Mesendoderm (in vitro differentiated cells): ENCODE measurements around the gene PKD2.

Experiments
- DNase-seq: peaks from one replicate; pipeline ENCODE4 v3.0.0; 2013
- H2AK5ac ChIP-seq: 2 replicates; pipeline ENCODE4 v1.6.1; 2013; ENCODE audit warnings: low read length, inconsistent platforms
- H2BK120ac ChIP-seq: 2 replicates; pipeline ENCODE4 v1.6.1; 2013; ENCODE audit warnings: low read depth, mild to moderate bottlenecking, low read length, moderate library complexity, mixed read lengths
- H2BK15ac ChIP-seq: replicated peaks from 2 replicates; pipeline ENCODE4 v1.6.1; 2013; ENCODE audit warnings: low read depth, mild to moderate bottlenecking, moderate library complexity
- H2BK5ac ChIP-seq: 2 replicates; pipeline ENCODE4 v1.6.1; 2013; ENCODE audit warnings: low read length, inconsistent platforms
- H3K18ac ChIP-seq: 2 replicates; pipeline ENCODE4 v1.6.1; 2013; ENCODE audit warnings: mild to moderate bottlenecking, low read length, mixed read lengths
- H3K23ac ChIP-seq: one replicate; pipeline ENCODE4 v1.6.1; 2013; ENCODE audit warnings: low read length
- H3K27ac ChIP-seq: 2 replicates; pipeline ENCODE4 v1.5.1; 2013; ENCODE audit warnings: low read depth, mild to moderate bottlenecking, inconsistent platforms, low read length, moderate library complexity
- H3K27me3 ChIP-seq: 2 replicates; pipeline ENCODE4 v1.6.1; 2013; ENCODE audit warnings: low read length, control low read depth, mild to moderate bottlenecking, inconsistent platforms; ENCODE audit not compliant: insufficient read depth, poor library complexity
- H3K36me3 ChIP-seq: 2 replicates; pipeline ENCODE4 v1.6.1; 2013; ENCODE audit warnings: low read length, inconsistent platforms; ENCODE audit not compliant: control insufficient read depth, insufficient read depth
- H3K4ac ChIP-seq: one replicate; pipeline ENCODE4 v1.6.1; 2013; ENCODE audit warnings: low read depth, mild to moderate bottlenecking, low read length, moderate library complexity
- H3K4me1 ChIP-seq: 2 replicates; pipeline ENCODE4 v1.6.1; 2013; ENCODE audit warnings: low read depth, low read length, inconsistent platforms; ENCODE audit not compliant: control insufficient read depth
- H3K4me2 ChIP-seq: 2 replicates; pipeline ENCODE4 v1.6.1; 2013; ENCODE audit warnings: low read length
- H3K4me3 ChIP-seq: 2 replicates; pipeline ENCODE4 v1.5.1; 2013; ENCODE audit warnings: mild to moderate bottlenecking, low read length
- H3K56ac ChIP-seq: one replicate; pipeline ENCODE4 v1.6.1; 2013; ENCODE audit warnings: low read length
- H3K79me1 ChIP-seq: 2 replicates; pipeline ENCODE4 v1.6.1; 2013; ENCODE audit warnings: low read length, inconsistent platforms
- H3K79me2 ChIP-seq: 2 replicates; pipeline ENCODE4 v1.6.1; 2013; ENCODE audit warnings: mild to moderate bottlenecking, low read length; ENCODE audit not compliant: control insufficient read depth, insufficient read depth
- H3K9ac ChIP-seq: 2 replicates; pipeline ENCODE4 v1.6.1; 2013; ENCODE audit warnings: low read length, inconsistent platforms
- H4K5ac ChIP-seq: one replicate; pipeline ENCODE4 v1.6.1; 2013; ENCODE audit warnings: low read length
- H4K8ac ChIP-seq: one replicate; pipeline ENCODE4 v1.6.1; 2013; ENCODE audit warnings: low read depth, mild to moderate bottlenecking, control low read depth, low read length, moderate library complexity
- WGBS: extraction: QIAGEN DNeasy Blood & Tissue Kit; methylation state at CpG from one replicate; pipeline ENCODE4 v1.1.7; 2013; ENCODE audit warnings: low lambda C conversion rate, missing lambda C conversion rate; ENCODE audit not compliant: insufficient coverage; ENCODE audit errors: extremely low coverage; 5-methylcytosine and 5-hydroxymethylcytosine counted together

The PKD2 gene

DNA sequence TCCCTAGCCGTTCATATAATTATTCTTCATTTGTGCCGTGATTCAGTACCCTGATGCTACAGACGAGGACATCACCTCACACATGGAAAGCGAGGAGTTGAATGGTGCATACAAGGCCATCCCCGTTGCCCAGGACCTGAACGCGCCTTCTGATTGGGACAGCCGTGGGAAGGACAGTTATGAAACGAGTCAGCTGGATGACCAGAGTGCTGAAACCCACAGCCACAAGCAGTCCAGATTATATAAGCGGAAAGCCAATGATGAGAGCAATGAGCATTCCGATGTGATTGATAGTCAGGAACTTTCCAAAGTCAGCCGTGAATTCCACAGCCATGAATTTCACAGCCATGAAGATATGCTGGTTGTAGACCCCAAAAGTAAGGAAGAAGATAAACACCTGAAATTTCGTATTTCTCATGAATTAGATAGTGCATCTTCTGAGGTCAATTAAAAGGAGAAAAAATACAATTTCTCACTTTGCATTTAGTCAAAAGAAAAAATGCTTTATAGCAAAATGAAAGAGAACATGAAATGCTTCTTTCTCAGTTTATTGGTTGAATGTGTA, 24.9 kb upstream of the PKD2 start:
- no CpG with 5 or more reads among the region's 13 CpGs for WGBS
- no peak for DNase-seq
- no peak overlapping the region for H3K27ac ChIP-seq

DNA sequence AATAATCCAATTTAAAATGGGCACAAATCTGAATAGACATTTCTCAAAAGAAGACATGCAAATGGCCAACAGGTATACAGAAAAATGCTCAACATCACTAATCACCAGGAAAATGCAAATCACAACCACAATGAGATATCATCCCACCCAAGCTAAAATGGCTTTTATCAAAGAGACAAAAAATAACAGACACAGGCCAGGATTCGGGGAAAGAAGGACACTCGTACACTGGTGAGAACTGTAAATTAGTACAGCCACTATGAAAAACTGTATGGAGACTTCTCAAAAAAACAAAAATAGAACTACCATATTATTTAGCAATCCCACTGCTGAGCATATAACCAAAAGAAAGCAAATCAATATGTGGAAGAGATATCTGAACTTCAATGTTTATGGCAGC, 23.4 kb upstream of the PKD2 start:
- no peaks in the 10 kb centered on the region for H3K36me3 ChIP-seq
- no peak for DNase-seq
- H2BK5ac ChIP-seq = no peak overlapping the region
- no peak overlapping the region for H2AK5ac ChIP-seq
- no peak overlapping the region for H3K9ac ChIP-seq
- H3K4ac ChIP-seq = no peak overlapping the region
- H3K79me2 ChIP-seq = no peaks in the 10 kb centered on the region
- no peak overlapping the region for H3K27ac ChIP-seq
- H3K27me3 ChIP-seq = peaks cover 2% of the 10 kb centered on the region
- H3K23ac ChIP-seq = no peak overlapping the region
- no CpG with 5 or more reads among the region's 2 CpGs for WGBS
- no peak overlapping the region for H4K5ac ChIP-seq
- no peak overlapping the region for H3K4me2 ChIP-seq
- no peak overlapping the region for H3K56ac ChIP-seq
- no peak overlapping the region for H2BK15ac ChIP-seq
- no peak overlapping the region for H2BK120ac ChIP-seq
- H3K79me1 ChIP-seq = no peaks in the 10 kb centered on the region
- H3K4me1 ChIP-seq = no peaks in the 10 kb centered on the region
- H4K8ac ChIP-seq = no peak overlapping the region
- no peak overlapping the region for H3K4me3 ChIP-seq
- H3K18ac ChIP-seq = no peak overlapping the region

More for the DNA sequence above, 24.9 kb upstream of the PKD2 start:
- Histone ChIP-seq H3K23ac (no peak overlapping the region), H3K18ac (no peak overlapping the region), H3K79me2 (no peaks in the 10 kb centered on the region), H2BK15ac (no peak overlapping the region), H3K4me3 (no peak overlapping the region), H3K9ac (no peak overlapping the region), H3K4ac (no peak overlapping the region), H3K79me1 (no peaks in the 10 kb centered on the region), H3K27me3 (no peaks in the 10 kb centered on the region), H2BK120ac (no peak overlapping the region), H3K4me1 (no peaks in the 10 kb centered on the region), H3K4me2 (no peak overlapping the region), H2BK5ac (no peak overlapping the region), H2AK5ac (no peak overlapping the region), H3K36me3 (no peaks in the 10 kb centered on the region), H4K8ac (no peak overlapping the region), H3K56ac (no peak overlapping the region), H4K5ac (no peak overlapping the region)

GRCh38 chr4:87985097-87985886, 22.1 kb upstream of the PKD2 start:
- Histone ChIP-seq H3K4me1 (no peaks in the 10 kb centered on the region), H3K27ac (no peak overlapping the region), H2BK120ac (no peak overlapping the region), H3K23ac (no peak overlapping the region), H2BK5ac (no peak overlapping the region), H4K8ac (no peak overlapping the region), H3K27me3 (peaks cover 2% of the 10 kb centered on the region), H4K5ac (no peak overlapping the region), H3K9ac (no peak overlapping the region), H3K4me2 (no peak overlapping the region), H3K79me1 (no peaks in the 10 kb centered on the region), H3K79me2 (no peaks in the 10 kb centered on the region), H2AK5ac (no peak overlapping the region), H3K18ac (no peak overlapping the region), H3K4ac (no peak overlapping the region), H2BK15ac (no peak overlapping the region), H3K36me3 (no peaks in the 10 kb centered on the region), H3K56ac (no peak overlapping the region), H3K4me3 (no peak overlapping the region)
- no CpG with 5 or more reads among the region's 1 CpG for WGBS
- DNase-seq = peak; percentile 86

- H3K27ac ChIP-seq = no peak overlapping the region
- H2BK5ac ChIP-seq = no peak overlapping the region
- H2AK5ac ChIP-seq = no peak overlapping the region
- no peak overlapping the region for H4K8ac ChIP-seq
- peaks cover 2% of the 10 kb centered on the region for H3K27me3 ChIP-seq
- H3K23ac ChIP-seq = no peak overlapping the region
- H3K4me3 ChIP-seq = no peak overlapping the region
- H3K18ac ChIP-seq = no peak overlapping the region
- H2BK120ac ChIP-seq = no peak overlapping the region
- H3K56ac ChIP-seq = no peak overlapping the region
- no peak overlapping the region for H3K4ac ChIP-seq
- no peaks in the 10 kb centered on the region for H3K79me1 ChIP-seq
- H3K79me2 ChIP-seq = no peaks in the 10 kb centered on the region
- no peaks in the 10 kb centered on the region for H3K4me1 ChIP-seq
- no peak for DNase-seq
- H3K4me2 ChIP-seq = no peak overlapping the region
- no peak overlapping the region for H4K5ac ChIP-seq
- no CpG with 5 or more reads among the region's 4 CpGs for WGBS
- H3K9ac ChIP-seq = no peak overlapping the region
- H3K36me3 ChIP-seq = no peaks in the 10 kb centered on the region
- no peak overlapping the region for H2BK15ac ChIP-seq
Observed at GRCh38 chr4:87985887-87986200, 21.6 kb upstream of the PKD2 start.

GRCh38 chr4:87986508-87986907, 20.9 kb upstream of the PKD2 start:
- no peak overlapping the region for H4K5ac ChIP-seq
- H3K4me2 ChIP-seq = no peak overlapping the region
- H3K79me2 ChIP-seq = no peaks in the 10 kb centered on the region
- no peak overlapping the region for H3K23ac ChIP-seq
- H2BK15ac ChIP-seq = no peak overlapping the region
- no peak overlapping the region for H2BK120ac ChIP-seq
- no peak overlapping the region for H3K18ac ChIP-seq
- H3K4ac ChIP-seq = no peak overlapping the region
- peaks cover 2% of the 10 kb centered on the region for H3K27me3 ChIP-seq
- no peaks in the 10 kb centered on the region for H3K4me1 ChIP-seq
- H3K56ac ChIP-seq = no peak overlapping the region
- no peak overlapping the region for H3K27ac ChIP-seq
- WGBS = no CpG with 5 or more reads among the region's 9 CpGs
- H4K8ac ChIP-seq = no peak overlapping the region
- no peak overlapping the region for H3K9ac ChIP-seq
- no peaks in the 10 kb centered on the region for H3K36me3 ChIP-seq
- no peak for DNase-seq
- no peak overlapping the region for H2BK5ac ChIP-seq
- H3K4me3 ChIP-seq = no peak overlapping the region
- H3K79me1 ChIP-seq = no peaks in the 10 kb centered on the region
- no peak overlapping the region for H2AK5ac ChIP-seq

GRCh38 chr4:87989765-87990164, 17.7 kb upstream of the PKD2 start:
- Histone ChIP-seq H3K4me2 (no peak overlapping the region), H2AK5ac (no peak overlapping the region), H3K4me3 (no peak overlapping the region), H3K4ac (no peak overlapping the region), H3K27ac (no peak overlapping the region), H2BK5ac (no peak overlapping the region), H3K36me3 (no peaks in the 10 kb centered on the region), H3K79me2 (no peaks in the 10 kb centered on the region), H3K4me1 (no peaks in the 10 kb centered on the region), H3K18ac (no peak overlapping the region), H4K5ac (no peak overlapping the region), H2BK15ac (no peak overlapping the region), H3K56ac (no peak overlapping the region), H3K27me3 (peaks cover 2% of the 10 kb centered on the region), H3K9ac (no peak overlapping the region), H2BK120ac (no peak overlapping the region), H3K79me1 (no peaks in the 10 kb centered on the region), H4K8ac (no peak overlapping the region), H3K23ac (no peak overlapping the region)
- no CpG with 5 or more reads among the region's 4 CpGs for WGBS
- DNase-seq = no peak
